ENCODE results near the gene MYLK3. TPM values are rescaled to one million over a fixed set of nuclear protein-coding genes. Genes with fewer than 3 reads are reported as not detected.
"Not testable (repeated sequence)": the region's sequence is repeated elsewhere in the genome, so short reads cannot be mapped to it uniquely, and the experiment has no call there.

Gene MYLK3
- total and polyA plus RNA-seq, 7 donors, result 1.4 to 41.1 (median 13.2) TPM

- no peak for DNase-seq
- Histone ChIP-seq H3K27ac (no peak overlapping the region), H3K27me3 (ENCODE audit: insufficient read depth in 3 of 3, low read length in 2 of 3) (no peaks in the 10 kb centered on the region), H3K4me3 (peak overlapping the region; percentile 96), H3K36me3 (ENCODE audit: insufficient read depth in 1 of 2, low read depth in 1 of 2) (peaks cover 0 to 7% of the 10 kb centered on the region in 2 donors), H3K4me1 (peaks cover 43% of the 10 kb centered on the region), H3K9me3 (no peaks in the 10 kb centered on the region)
- no peak for TF ChIP-seq CTCF (IDR thresholded peaks at IDR 0.05)
- intact Hi-C loops (cut with DNase I), result loop anchor here in 1 of 2 donors (5.0 kb wide), 1 partner anchor 115 kb away; no protein-coding TSS in a partner anchor
- WGBS, 3 donors, result 63 to 76% (median 66%) methylated on average over 9 of the region's 9 CpGs
- no peak for ATAC-seq
Measured at GRCh38 chr16:46687486-46687885, 60.7 kb downstream of the MYLK3 start.

GRCh38 chr16:46686815-46687473, 61.2 kb downstream of the MYLK3 start:
- DNase-seq (no peak), ATAC-seq (no peak)
- 43 to 57% (median 44%) methylated on average over 5 of the region's 5 CpGs for WGBS, 3 donors
- no peak for TF ChIP-seq CTCF (IDR thresholded peaks at IDR 0.05)
- Histone ChIP-seq H3K9me3 (no peaks in the 10 kb centered on the region), H3K27me3 (ENCODE audit: insufficient read depth in 3 of 3, low read length in 2 of 3) (no peaks in the 10 kb centered on the region), H3K27ac (no peak overlapping the region), H3K4me3 (peak overlapping the region; percentile 96), H3K36me3 (ENCODE audit: insufficient read depth in 1 of 2, low read depth in 1 of 2) (peaks cover 0 to 11% of the 10 kb centered on the region in 2 donors), H3K4me1 (peaks cover 43% of the 10 kb centered on the region)
- intact Hi-C loops (cut with DNase I), result loop anchor here in 1 of 2 donors (5.0 kb wide), 1 partner anchor 115 kb away; no protein-coding TSS in a partner anchor

- H3K27ac ChIP-seq; intact Hi-C loops (cut with DNase I); DNase-seq; ATAC-seq; H3K27me3 ChIP-seq (ENCODE audit: insufficient read depth in 3 of 3, low read length in 2 of 3); H3K9me3 ChIP-seq; H3K4me3 ChIP-seq: not testable (repeated sequence)
- peaks cover 18% of the 10 kb centered on the region for H3K4me1 ChIP-seq
- WGBS, 3 donors, result 83 to 94% (median 90%) methylated on average over 2 of the region's 2 CpGs
- peaks cover 3 to 60% of the 10 kb centered on the region in 2 donors for H3K36me3 ChIP-seq (ENCODE audit: insufficient read depth in 1 of 2, low read depth in 1 of 2)
Measured at GRCh38 chr16:46681867-46682266, 66.3 kb downstream of the MYLK3 start.

- H3K27me3 ChIP-seq (ENCODE audit: insufficient read depth in 3 of 3, low read length in 2 of 3); DNase-seq; H3K27ac ChIP-seq; ATAC-seq; H3K9me3 ChIP-seq; H3K4me3 ChIP-seq; intact Hi-C loops (cut with DNase I); H3K4me1 ChIP-seq: not testable (repeated sequence)
- 94 to 100% (median 97%) methylated on average over 1 of the region's 1 CpG for WGBS, 3 donors
- peaks cover 3 to 93% of the 10 kb centered on the region in 2 donors for H3K36me3 ChIP-seq (ENCODE audit: insufficient read depth in 1 of 2, low read depth in 1 of 2)
Measured at GRCh38 chr16:46677943-46678342, 70.2 kb downstream of the MYLK3 start.

GRCh38 chr16:46673320-46674013, 74.7 kb downstream of the MYLK3 start:
- Histone ChIP-seq H3K27me3 (ENCODE audit: insufficient read depth in 3 of 3, low read length in 2 of 3) (no peaks in the 10 kb centered on the region), H3K27ac (no peak overlapping the region), H3K4me1 (no peaks in the 10 kb centered on the region), H3K4me3 (no peak overlapping the region), H3K36me3 (ENCODE audit: insufficient read depth in 1 of 2, low read depth in 1 of 2) (peaks cover 5 to 96% of the 10 kb centered on the region in 2 donors), H3K9me3 (no peaks in the 10 kb centered on the region)
- TF ChIP-seq CTCF (IDR thresholded peaks at IDR 0.05), result peak; percentile 92
- WGBS, 3 donors, result 68 to 76% (median 71%) methylated on average over 6 of the region's 6 CpGs
- intact Hi-C loops (cut with DNase I), result loop anchor here (2.0 to 5.0 kb wide), 2 partner anchors 129 kb away; no protein-coding TSS in a partner anchor
- ATAC-seq (peak; percentile 86 to 97 (median 95)), DNase-seq (peak in 1 of 2 donors; percentile 25)
